Adrenal gland (tissue), 12 donors: ENCODE measurements around the gene MANSC4. TPM values are rescaled to one million over a fixed set of nuclear protein-coding genes. Genes with fewer than 3 reads are reported as not detected.

Experiments
- DNase-seq, 7 donors: peaks; one replicate each; pipeline ENCODE4 v3.0.0-alpha.2; 2019 to 2020
- H3K27ac ChIP-seq, 5 donors: fragments of 200-600 bp; sonication (generic) in 4 of 5; 1 replicate in 3 of 5; 2 replicates in 2 of 5; pipeline versions ENCODE4 v1.5.1 to v1.8.0; 2016 to 2020; ENCODE audit warnings: mild to moderate bottlenecking in 1 of 5
- H3K27me3 ChIP-seq: fragments of 200-600 bp; 2 replicates; pipeline ENCODE4 v1.8.0; 2021
- H3K36me3 ChIP-seq, 2 donors: fragments of 200-600 bp; replicated peaks in 1 of 2; 1 replicate in 1 of 2; 2 replicates in 1 of 2; pipeline versions ENCODE4 v1.5.1 to v1.8.0; 2018 to 2022
- H3K4me1 ChIP-seq, 2 donors: fragments of 200-600 bp; replicated peaks in 1 of 2; 1 replicate in 1 of 2; 2 replicates in 1 of 2; pipeline versions ENCODE4 v1.5.1 to v1.8.0; 2018 to 2021
- H3K4me3 ChIP-seq, 4 donors: fragments of 200-600 bp; sonication (generic) in 3 of 4; one replicate each; pipeline ENCODE4 v1.5.1; 2016 to 2018
- H3K9me3 ChIP-seq, 3 donors: fragments of 200-600 bp; sonication (generic) in 1 of 3; replicated peaks in 1 of 3; 1 replicate in 2 of 3; 2 replicates in 1 of 3; pipeline versions ENCODE4 v1.5.1 to v1.8.0; 2016 to 2021
- POLR2A ChIP-seq, 2 donors: fragments of 450-650 bp; IDR thresholded peaks; one replicate each; pipeline ENCODE4 v1.6.1; 2017; ENCODE audit warnings: antibody characterized with exemption in 2 of 2, mild to moderate bottlenecking in 2 of 2, moderate library complexity in 1 of 2
- WGBS, 4 donors: extraction: QIAGEN DNeasy Blood & Tissue Kit in 2 of 4; methylation state at CpG; one replicate each; pipeline versions ENCODE4 v1.1.5 to v1.1.7; 2013 to 2017; 5-methylcytosine and 5-hydroxymethylcytosine counted together
- intact Hi-C, 2 donors: fragments of 100-400 bp; cut with DNase I; formaldehyde crosslinking; loops; one replicate each; pipeline versions ENCODE4 v1.14.1 to v1.15.0; 2022 to 2023
- polyA plus RNA-seq, 3 donors: library from polyadenylated mRNA; stranded (reverse); fragments of 200-250 nt in 2 of 3; fragments of 350-450 nt in 1 of 3; fragmentation: Illumina TruSeq in 1 of 3; extraction: RNeasy Lipid Tissue Mini Kit (QIAGEN cat#74804) in 1 of 3; gene quantifications; one replicate each; pipeline ENCODE4 v1.2.3, GENCODE V29; 2013 to 2014
- total RNA-seq, 9 donors: library from RNA; depleted of rRNA in 4 of 9; stranded (reverse); fragments of >200 nt in 4 of 9; fragments of 120-200 nt in 1 of 9; fragmentation: NEBNext Ultra II Directional in 1 of 9; extraction: Animal tissue kit (Norgen Biotek cat#: 25700) in 1 of 9; gene quantifications; one replicate each; pipeline versions ENCODE4 v1.1.0 to v1.2.4, GENCODE V29; 2013 to 2023
- TF ChIP-seq, protein P1 (sequence below), 6 experiments: fragments of 450-650 bp in 4 of 6; fragments of 200-600 bp in 2 of 6; sonication (generic) in 1 of 6; IDR thresholded peaks; 1 replicate in 5 of 6; 2 replicates in 1 of 6; pipeline versions ENCODE4 v1.5.1 to v1.8.0; 2016 to 2021; ENCODE audit warnings: antibody characterized with exemption in 6 of 6, mild to moderate bottlenecking in 2 of 6, moderate library complexity in 1 of 6
- donor health status: healthy with polysubstance abuse.
- donor health status: Bipolar disorder and iron deficiency.
- donor health status: DM: yes; HTN: yes; CAD: no.
- donor health status: DM: no; HTN: no; CAD: no.
- donor health status: DM: no; HTN: no; CAD: no.
- donor health status: DM: yes; HTN: yes; CAD: no.

Gene MANSC4
- total and polyA plus RNA-seq, 12 donors: 0.07 to 0.11 TPM; not detected in 10

- DNase-seq: no peak
- Histone ChIP-seq H3K27me3 (peaks cover 5% of the 10 kb centered on the region), H3K36me3 (no peaks in the 10 kb centered on the region), H3K4me1 (peaks cover 0 to 15% of the 10 kb centered on the region in 2 donors), H3K4me3 (no peak overlapping the region), H3K9me3 (no peaks in the 10 kb centered on the region), H3K27ac (no peak overlapping the region)
- 78 to 89% (median 82%) methylated on average over 5 of the region's 5 CpGs for WGBS, 4 donors
- intact Hi-C loops: no loop called here
- TF ChIP-seq, protein P1, sequence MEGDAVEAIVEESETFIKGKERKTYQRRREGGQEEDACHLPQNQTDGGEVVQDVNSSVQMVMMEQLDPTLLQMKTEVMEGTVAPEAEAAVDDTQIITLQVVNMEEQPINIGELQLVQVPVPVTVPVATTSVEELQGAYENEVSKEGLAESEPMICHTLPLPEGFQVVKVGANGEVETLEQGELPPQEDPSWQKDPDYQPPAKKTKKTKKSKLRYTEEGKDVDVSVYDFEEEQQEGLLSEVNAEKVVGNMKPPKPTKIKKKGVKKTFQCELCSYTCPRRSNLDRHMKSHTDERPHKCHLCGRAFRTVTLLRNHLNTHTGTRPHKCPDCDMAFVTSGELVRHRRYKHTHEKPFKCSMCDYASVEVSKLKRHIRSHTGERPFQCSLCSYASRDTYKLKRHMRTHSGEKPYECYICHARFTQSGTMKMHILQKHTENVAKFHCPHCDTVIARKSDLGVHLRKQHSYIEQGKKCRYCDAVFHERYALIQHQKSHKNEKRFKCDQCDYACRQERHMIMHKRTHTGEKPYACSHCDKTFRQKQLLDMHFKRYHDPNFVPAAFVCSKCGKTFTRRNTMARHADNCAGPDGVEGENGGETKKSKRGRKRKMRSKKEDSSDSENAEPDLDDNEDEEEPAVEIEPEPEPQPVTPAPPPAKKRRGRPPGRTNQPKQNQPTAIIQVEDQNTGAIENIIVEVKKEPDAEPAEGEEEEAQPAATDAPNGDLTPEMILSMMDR (IDR thresholded peaks at IDR 0.05): no peak
- no peak for TF ChIP-seq POLR2A (IDR thresholded peaks at IDR 0.05)
Measured at GRCh38 chr12:27823038-27823437, 43.0 kb upstream of the MANSC4 start.

GRCh38 chr12:27822076-27822712 lies 42.2 kb upstream of the MANSC4 start:
- Histone ChIP-seq H3K36me3 (no peaks in the 10 kb centered on the region), H3K4me3 (no peak overlapping the region), H3K27ac (no peak overlapping the region), H3K4me1 (peaks cover 0 to 15% of the 10 kb centered on the region in 2 donors), H3K27me3 (peaks cover 5% of the 10 kb centered on the region), H3K9me3 (no peaks in the 10 kb centered on the region)
- DNase-seq: no peak
- intact Hi-C loops: no loop called here
- TF ChIP-seq, protein P1 (IDR thresholded peaks at IDR 0.05): no peak
- no peak for TF ChIP-seq POLR2A (IDR thresholded peaks at IDR 0.05)
- WGBS, 4 donors: 72 to 77% (median 76%) methylated on average over 9 of the region's 9 CpGs

DNA sequence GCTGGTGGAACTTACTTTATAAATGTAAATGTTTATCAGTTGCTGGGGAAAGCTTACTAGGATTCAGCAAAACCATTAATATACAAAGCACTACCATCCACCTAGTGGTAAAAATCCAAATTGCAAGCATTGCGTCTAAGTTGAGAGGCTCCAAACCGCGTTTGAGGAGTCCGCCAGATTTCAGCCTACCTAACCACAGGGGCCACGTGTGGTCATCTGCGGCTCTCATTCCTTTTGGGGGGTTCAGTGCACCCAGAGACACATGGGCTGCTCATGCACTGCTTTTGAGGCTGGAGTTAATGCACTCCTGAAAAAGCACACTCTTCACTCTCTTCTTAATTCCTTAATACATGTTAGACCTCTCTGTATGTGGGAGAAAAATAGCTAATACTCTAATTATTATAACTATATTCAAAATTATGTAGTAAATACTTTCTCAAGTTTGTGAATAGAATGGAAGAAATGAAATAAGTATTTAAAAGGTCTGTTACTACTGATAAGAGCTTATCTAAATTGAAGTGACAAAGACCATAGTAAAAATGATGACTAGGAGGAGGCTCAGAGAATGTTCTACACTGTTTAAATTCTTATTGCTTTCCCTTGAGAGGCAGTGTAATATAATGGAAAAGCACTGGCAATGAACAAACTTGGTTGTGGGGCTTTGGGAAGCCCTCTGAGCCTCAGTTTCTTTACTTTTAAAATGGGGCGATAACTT lies 41.4 kb upstream of the MANSC4 start:
- no peak overlapping the region for H3K4me3 ChIP-seq
- peak; percentile 20 to 55 (median 45) for DNase-seq
- H3K27me3 ChIP-seq: peaks cover 5% of the 10 kb centered on the region
- 14 to 16% (median 15%) methylated on average over 7 of the region's 7 CpGs for WGBS, 4 donors
- TF ChIP-seq, protein P1 (IDR thresholded peaks at IDR 0.05): peak; percentile 53 to 80 (median 76)
- TF ChIP-seq POLR2A (IDR thresholded peaks at IDR 0.05): no peak
- intact Hi-C loops: no loop called here
- no peak overlapping the region for H3K27ac ChIP-seq
- H3K9me3 ChIP-seq: no peaks in the 10 kb centered on the region
- H3K4me1 ChIP-seq: peaks cover 0 to 15% of the 10 kb centered on the region in 2 donors
- H3K36me3 ChIP-seq: no peaks in the 10 kb centered on the region

DNA sequence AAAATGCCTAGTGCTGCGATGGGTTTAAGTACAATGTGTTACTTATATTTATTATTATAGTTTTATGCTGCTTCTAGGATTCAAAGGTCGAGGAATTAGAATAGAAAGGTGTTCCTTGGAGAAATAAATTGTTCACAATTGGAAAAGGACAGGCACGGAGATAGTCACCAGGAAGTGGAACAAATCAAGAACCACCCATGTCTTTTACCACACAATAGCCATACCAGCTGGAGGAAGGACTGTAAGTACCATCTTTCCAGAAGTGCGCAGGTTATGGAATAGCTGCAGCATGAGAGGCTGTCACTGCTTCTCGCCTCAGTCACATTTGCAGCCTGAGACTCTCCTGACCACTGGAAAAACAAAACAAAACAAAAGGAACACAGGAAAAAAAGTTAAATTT lies 40.5 kb upstream of the MANSC4 start:
- TF ChIP-seq POLR2A (IDR thresholded peaks at IDR 0.05): no peak
- TF ChIP-seq, protein P1 (IDR thresholded peaks at IDR 0.05): no peak
- no peaks in the 10 kb centered on the region for H3K36me3 ChIP-seq
- no peaks in the 10 kb centered on the region for H3K9me3 ChIP-seq
- no peak overlapping the region for H3K27ac ChIP-seq
- 57 to 79% (median 71%) methylated on average over 5 of the region's 5 CpGs for WGBS, 4 donors
- H3K4me3 ChIP-seq: no peak overlapping the region
- intact Hi-C loops: no loop called here
- peaks cover 0 to 15% of the 10 kb centered on the region in 2 donors for H3K4me1 ChIP-seq
- DNase-seq: no peak
- peaks cover 5% of the 10 kb centered on the region for H3K27me3 ChIP-seq
